ENCODE measurements around the gene ETAA1. TPM values are rescaled to one million over a fixed set of nuclear protein-coding genes. Genes with fewer than 3 reads are reported as not detected.

The ETAA1 gene
- 16.4 and 22.9 TPM in 2 replicates for total RNA-seq

DNA sequence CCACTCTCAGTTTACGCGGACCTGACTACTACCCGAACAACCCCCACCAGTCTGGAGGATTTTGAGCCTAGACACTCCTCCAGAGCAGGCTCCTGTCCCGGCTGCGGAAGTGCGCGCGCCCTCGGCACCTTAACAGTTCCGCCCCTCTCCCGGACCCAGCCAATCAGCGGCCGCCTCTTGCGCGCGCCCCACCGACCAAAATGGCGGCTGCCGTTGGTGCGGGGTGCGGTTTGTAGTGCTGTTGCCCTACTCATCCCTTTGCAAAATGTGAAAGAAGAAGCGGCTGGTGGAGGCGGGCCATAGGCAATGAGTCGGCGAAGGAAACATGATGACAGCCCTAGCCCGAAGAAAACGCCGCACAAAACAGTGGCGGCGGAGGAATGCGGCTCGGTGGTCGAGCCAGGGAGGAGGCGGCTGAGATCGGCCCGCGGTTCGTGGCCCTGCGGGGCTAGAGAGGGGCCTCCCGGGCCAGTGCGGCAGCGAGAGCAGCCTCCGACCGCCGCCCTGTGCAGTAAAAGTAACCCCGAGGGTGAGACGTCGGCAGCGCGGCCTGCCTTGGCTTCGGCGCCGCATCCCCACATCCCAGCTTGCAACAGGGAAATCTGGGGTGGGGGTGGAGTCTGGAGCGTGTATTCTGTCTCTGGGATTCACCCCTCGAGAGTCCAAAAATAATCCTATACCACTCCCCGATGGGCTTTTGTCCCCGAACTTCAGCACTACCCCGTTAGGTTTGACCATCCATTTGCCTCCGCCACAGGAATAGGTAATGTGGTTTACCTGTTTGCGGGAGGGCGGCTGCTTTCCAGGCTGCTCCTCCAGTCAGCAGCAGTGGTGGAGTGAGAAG lies at the start of gene ETAA1:
TSS of gene ETAA1 (plus strand) at position 191 of the 844 bp plus-strand sequence. CDS start at position 307, 116 bp downstream.

Data from aortic smooth muscle cell (primary cell).